GM12865 (cell line): Measurements from ENCODE around the gene IL1RAP.

Experiments
- DNase-seq: peaks from one replicate; pipeline ENCODE4 v3.0.0; 2010; ENCODE audit warnings: low read depth
- H3K4me3 ChIP-seq: 2 replicates; pipeline ENCODE4 v1.5.1; 2011; ENCODE audit warnings: mild to moderate bottlenecking, low read depth, low read length, control low read depth
- CTCF ChIP-seq: IDR thresholded peaks from 2 replicates; pipeline ENCODE4 v1.5.1; 2011; ENCODE audit warnings: low read length, control low read depth, low read depth, inconsistent platforms; ENCODE audit not compliant: insufficient read depth; ENCODE audit errors: missing control alignments

Gene IL1RAP

GRCh38 chr3:190591080-190591479 is 77.2 kb downstream of the IL1RAP start:
- no peak for DNase-seq
- no peak for TF ChIP-seq CTCF
- no peak overlapping the region for H3K4me3 ChIP-seq

- TF ChIP-seq CTCF = no peak
- no peak for DNase-seq
- H3K4me3 ChIP-seq = no peak overlapping the region
Observed at GRCh38 chr3:190593075-190593474, 79.2 kb downstream of the IL1RAP start.

- DNase-seq = no peak
- no peak for TF ChIP-seq CTCF
- no peak overlapping the region for H3K4me3 ChIP-seq
Observed at GRCh38 chr3:190594171-190594570, 80.3 kb downstream of the IL1RAP start.

- H3K4me3 ChIP-seq = no peak overlapping the region
- DNase-seq = no peak
- TF ChIP-seq CTCF = no peak
Observed at GRCh38 chr3:190595179-190595795, 81.4 kb downstream of the IL1RAP start.

GRCh38 chr3:190595807-190596206 is 81.9 kb downstream of the IL1RAP start:
- no peak for TF ChIP-seq CTCF
- H3K4me3 ChIP-seq = no peak overlapping the region
- DNase-seq = no peak

- TF ChIP-seq CTCF = no peak
Observed at GRCh38 chr3:190596349-190597285, 82.7 kb downstream of the IL1RAP start.

More at GRCh38 chr3:190596349-190597285, 82.7 kb downstream of the IL1RAP start:
- no peak overlapping the region for H3K4me3 ChIP-seq
- DNase-seq = no peak
